HG03280 (cell line): ENCODE results near the gene PER2.

Source experiments
- ATAC-seq: cut with Tn5 transposase; IDR thresholded peaks from one replicate; pipeline ENCODE4 v1.9.1; 2021; ENCODE audit warnings: mild to moderate bottlenecking, moderate library complexity; ENCODE audit not compliant: unreplicated experiment

PER2 gene

DNA sequence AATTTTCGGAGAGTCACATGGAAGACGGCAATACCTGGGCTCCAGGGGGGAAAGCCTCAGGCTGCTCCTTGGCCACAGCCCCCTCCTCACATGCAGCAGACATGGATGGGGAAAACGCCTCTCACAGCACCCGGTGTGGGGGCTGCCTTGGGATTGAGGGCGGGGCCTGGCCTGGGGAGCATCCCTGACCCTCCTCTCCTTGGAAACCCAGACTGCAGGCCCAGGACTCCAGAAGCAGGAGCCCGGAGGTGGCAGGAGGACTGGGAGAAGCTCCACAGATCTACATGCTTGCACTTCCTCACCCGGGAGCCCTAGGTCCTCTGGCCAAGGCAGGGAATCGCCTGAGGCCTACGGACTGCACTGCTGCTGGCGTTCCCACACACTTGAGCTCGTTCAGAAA lies 36.4 kb downstream of the PER2 start:
- ATAC-seq: no peak

DNA sequence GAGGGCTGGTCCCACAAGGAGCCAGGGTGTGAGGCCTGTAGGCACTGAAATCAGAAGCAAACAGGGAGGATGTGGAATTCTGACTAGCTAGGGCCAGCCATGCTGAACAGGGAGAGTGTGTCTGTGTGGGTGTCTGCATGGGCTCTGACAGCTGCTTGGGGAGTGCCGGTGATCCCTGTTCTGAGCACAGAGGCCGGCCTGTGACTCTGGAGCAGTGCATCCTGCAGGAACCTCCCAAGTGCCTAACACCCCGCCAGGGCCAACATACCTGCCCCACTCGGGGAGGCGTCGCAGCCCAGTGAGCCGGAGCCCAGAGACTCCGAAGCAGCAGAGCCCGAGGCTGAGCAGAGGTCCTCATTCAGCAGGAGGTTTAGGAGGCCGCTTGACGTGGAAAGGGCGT lies 37.1 kb downstream of the PER2 start:
- ATAC-seq: no peak

DNA sequence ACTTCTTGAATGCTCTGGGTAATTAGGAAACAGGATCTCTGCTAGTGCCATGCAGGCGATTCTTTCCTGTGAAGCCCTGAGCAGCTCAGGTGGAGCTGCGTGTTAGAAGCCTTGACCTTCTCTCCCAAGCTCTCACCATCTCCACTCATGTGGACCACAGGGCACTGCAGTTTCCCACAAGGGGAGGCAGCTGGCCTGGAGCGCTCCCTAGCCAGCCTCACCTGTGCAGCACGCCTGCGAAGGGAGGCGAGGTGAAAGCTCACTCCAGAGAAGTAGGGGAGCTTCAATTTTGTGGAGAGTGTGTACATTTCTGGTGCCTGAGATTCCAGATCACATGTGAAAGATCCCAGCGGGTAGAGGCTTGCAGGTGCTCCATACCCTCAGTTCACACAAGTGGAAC lies 37.5 kb downstream of the PER2 start:
- ATAC-seq: no peak

DNA sequence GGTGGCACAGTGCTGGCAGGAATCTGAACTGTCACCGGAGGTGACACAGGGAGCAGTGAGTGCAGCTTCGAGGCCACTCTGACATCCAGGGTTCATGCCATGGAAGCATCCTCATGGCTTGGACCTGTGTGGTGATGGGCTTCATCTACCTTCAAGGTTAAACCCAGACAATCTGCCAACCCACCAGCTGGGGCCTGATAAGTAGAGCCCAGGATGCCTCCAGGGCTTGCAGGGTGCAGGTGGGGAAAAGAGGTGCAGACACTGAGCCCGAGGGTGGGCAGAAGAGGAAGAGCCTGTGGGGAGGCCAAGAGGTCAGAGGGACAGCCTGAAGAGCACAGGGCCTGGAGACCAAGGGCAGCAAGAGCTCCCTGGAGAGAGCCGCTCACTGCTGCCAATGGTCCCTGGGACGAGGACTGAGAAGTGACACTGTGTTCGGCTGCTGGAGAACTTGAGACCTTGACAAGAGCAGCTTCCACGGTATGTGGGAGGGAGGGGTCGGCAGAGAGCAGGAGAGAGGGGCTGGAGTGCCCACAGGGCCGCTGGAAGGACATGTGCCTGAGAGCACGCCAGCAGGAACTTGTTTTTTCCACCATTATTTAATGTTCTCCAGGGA lies 40.5 kb downstream of the PER2 start:
- no peak for ATAC-seq

DNA sequence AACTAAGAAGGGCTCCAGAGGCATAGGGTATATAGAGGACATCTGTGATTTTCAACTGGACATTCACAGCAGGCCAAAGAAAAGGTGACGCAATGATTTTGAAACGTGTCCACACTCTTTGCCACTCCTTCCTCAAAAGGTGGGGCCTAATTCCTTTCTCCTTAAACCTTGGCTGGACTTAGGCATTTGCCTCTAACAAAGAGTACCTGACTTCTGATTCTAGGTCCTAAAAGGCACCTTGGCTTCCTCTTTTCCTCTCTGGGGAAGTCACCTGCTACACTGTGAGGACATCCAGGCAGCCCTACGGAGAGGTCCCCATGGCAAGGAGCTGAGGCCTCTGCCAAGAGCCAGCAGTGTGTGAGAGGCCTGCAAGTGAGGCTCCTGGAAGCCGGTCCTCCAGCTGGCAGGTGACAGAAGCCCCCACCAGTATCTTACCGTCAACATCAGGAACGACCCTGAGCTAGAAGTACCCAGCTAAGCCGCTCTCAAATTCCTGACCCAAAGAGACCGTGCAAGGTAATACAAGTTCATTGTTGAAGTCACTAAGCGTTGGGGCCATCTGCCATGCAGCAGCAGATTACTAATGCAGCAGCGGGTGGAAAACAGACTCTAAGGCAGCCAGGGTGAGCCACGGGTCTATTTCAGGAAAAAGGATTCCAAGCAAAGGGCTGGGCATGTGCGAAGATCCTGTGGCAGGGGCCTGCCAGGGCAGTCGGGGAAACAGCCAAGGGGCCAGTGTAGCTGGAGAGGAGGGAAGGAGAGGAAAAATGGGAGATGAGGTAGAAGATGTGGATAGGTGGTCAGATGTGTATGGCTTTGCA lies 41.2 kb downstream of the PER2 start:
- no peak for ATAC-seq

DNA sequence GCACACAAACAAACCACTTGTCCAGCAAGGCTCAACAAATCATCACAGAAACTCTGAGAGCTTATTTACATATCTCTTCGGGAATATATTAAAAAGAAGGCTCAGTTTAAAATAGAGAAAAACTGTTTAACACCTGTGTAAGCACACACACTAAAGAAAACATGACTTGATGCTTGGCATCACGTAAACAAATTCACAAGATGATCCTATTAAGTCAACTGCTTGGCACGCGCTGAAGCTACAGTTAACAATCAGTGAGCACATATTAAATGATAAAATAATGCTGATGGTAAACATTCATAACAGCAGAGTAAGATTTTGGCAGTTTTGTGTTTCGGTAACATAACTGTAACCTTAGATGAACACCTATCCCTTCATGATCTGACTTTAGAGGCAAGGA lies 44.3 kb downstream of the PER2 start:
- ATAC-seq: no peak

DNA sequence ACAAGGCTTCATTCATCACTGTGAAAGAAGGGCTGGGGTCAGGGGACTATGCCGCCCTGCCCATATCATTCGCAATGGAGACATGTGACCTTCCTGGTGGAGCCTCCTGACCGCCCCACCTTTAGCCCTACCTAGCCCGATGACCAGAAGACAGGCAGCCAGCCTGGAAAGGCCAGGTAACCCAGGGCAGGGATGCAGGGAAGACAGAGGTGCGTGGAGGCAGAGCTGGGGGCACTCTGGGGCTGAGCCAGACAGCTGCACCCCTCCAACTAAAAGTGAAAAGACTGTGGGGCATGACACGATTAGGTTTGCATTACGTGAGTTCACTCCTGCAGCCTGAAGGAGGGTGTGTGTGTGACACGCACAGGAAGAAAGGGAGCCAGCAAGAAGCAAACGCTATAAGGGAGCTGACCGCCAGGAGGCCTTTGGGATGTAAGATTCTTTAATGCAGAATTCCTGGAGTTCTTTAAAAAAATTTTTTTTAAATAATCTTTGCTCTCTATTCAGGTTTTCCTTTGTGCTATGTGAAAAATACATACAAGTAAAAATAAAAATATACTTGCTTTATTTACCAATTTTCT lies 44.8 kb downstream of the PER2 start:
- no peak for ATAC-seq

DNA sequence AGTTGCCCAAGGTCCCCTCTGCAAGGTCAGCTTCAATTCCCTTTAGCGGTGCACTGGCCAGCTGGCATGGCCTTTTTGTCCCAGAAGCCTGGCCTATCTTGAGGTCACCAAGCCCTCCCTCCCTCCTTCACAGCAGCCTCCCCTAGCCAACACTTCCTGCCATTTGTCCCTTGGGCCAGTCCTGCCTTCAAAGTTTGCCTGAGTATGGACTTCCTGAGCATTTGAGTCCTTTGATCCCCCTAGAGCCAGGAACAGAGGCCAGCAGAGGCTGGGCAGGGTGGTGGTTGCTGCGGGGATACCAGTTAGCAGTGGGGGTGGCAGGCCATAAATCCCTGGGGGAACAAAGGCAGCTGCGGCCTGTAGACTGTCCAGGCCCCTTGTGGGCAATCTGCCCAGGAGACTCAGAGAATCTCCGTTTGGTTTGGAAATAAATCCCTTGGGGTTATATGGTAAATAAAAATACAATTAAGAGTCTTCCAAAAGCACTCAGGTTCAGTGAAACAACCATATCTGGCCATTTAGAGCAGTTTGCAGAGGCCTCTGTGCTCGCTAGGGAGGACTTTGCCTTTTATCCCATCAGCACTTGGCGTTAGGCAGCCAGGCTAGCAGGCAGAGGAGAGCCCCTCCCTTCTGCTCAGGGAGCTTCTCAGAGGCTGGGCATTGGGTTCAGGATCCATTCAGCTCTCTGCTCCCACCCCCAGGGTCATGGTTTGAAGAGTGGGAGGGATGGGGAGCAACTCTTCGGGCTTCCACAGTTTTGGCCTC lies 45.5 kb downstream of the PER2 start:
- ATAC-seq: no peak

DNA sequence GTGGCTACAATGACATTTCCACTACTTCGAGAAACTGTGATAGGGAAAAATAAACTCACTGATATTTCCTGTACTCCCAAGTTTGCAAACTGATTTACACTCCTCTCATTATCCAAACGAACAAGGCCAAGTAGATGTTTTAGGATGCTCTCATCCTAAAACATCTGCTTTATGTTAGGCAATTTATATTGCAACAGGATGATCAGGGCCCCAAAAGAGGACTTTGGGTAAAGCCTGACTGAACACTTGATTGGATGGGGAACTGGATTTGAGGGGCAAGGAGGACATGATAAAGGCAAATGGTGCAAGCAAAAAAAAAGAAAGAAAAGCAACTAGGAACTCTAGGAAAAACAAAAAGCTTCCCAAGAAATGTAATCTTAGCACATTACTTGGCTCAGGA lies 46.4 kb downstream of the PER2 start:
- ATAC-seq: no peak

DNA sequence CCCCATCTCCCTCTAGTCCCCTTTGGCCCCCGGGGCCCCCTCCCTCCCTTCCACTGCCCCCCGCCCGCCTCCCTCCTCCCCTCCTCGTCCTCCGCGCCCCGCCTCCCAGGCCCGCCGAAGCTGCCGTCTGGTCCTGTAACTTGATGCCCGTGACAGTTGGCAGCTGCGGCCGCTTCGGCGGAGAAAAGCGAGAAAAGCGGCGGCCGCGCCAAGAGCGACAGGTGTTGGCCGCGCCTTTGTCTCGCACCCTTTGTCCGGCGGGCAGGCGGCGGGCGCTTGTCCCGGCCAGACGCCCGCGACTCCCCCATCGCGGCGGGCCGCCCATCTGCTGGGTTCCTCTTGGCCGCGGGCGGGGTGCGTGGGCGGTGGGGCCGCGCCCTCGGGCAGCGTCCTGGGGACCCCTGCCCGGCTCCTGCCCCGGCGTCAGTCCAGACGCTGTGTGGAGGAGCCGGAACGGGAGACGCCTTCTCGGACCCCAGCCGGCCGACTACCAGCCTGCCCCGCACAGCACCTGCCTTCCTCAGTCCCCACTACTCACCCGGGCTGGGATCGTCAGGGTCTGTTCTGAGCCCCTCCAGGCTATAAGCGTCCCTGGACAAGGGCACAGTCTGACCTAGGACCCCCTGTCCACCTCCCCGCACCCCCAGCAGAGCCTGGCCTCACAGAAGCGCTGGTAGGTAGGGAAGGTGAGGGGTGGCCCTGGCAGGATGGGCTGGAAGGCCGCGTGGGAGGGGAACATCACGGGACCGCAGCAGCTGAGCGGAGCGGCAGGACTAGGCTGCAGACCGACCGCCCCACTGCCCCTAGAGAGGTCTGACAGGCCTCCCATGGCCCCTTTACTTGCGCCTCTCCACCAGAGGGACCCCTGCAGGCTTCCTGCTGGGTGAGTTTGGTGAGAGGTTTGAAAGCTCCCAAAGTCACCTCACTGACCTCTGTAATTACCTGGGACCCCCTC lies 47.4 kb downstream of the PER2 start:
- ATAC-seq: no peak

DNA sequence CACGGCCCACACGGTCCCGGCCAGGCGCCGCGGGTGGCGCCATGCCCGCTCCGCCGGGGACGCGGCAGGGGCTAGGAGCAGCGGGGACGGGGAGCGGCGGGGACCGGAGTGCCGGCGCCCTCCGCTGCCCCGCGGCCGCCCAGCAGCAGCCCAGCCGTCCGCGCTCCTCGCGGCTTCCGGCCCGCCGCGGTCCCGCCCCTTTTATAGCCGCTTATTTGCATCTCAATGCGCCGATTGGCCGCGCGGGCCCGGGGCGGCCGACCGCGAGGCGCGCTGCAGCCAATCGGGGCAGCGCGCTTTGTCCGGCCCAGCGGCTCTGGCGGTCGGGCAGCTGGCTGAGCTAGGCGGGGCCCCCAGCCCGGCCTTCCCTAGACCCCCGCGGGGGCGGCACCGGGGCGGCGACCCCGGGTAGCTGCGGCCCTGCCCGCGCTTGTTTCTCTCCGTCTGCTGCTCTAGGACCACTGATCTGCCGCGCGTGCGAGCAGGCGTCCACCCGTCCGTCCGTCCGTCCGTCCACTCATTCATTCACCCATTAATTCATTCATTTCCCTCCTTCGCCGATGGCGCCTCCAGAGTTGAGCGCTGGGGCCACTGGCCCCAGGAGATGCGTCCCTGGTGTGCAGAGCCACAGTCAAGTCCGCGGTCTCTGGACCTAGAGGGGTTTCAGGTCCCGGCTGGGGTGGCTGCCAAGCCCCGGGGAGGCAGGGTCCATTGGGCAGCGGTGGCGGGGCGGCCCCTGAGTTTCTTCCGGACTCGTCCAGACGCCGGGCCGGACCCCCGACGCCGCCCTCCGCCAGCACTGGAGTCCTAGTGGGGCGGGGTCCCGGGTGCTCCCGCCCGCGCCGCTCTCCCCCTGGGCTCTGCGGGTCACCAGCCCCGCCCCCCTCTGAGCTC lies 48.3 kb downstream of the PER2 start, which contains the start of gene HES6:
TSS of gene HES6 (minus strand) at position 176 of the 894 bp plus-strand sequence. CDS start at position 43, 133 bp downstream.
- ATAC-seq: peak; percentile 87

DNA sequence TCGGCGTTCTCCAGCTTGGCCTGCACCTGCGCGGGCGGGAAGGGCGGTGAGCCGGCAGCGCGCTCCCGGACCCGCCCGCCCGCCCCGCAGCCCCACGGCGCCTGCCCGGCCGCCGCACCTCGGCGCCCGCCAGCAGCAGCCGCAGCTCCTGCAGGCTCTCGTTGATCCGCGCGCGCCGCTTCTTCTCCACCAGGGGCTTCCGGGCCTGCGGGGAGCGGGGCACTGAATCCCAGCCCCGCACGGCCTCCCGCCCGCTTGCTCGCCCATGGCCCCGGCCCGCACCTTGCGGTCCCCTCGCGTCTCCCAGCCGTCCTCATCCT lies 48.9 kb downstream of the PER2 start:
- peak; percentile 12 for ATAC-seq

DNA sequence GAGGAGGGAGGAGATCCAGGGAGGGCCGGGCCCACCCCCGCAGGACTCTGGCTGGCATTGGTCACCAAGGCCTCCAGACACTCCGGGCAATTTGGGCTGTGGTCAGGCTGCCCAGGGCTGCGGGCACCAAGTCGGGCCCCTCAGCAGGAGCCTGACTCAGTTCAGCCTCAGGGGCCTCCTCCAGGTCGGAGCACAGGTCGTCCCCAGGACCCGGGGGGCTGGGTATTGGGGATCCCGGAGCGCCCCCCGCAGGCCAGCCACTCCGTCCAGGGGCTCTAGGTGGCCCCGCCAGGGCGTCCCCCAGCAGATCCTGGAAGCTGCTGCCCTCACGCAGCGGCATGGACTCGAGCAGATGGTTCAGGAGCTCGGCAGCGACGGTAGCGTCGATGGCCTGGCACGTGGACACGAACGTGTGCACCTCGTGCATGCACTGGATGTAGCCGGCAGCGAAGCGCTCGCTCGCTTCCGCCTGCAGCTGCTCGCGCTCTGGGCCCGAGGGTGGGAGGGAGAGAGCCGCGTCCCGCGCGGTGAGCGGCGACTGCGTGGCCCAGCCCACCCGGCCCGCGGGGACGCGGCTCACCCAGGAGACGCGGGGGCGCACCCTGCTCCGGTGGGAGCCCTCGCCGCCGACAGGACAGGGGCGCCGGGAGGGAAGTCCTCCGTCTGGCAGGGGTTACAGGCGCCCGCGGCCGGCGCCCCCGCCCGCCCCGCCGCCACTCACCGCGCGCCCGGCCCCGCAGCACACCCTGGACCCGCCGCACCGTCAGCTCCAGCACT lies 49.5 kb downstream of the PER2 start:
- ATAC-seq: peak; percentile 8

DNA sequence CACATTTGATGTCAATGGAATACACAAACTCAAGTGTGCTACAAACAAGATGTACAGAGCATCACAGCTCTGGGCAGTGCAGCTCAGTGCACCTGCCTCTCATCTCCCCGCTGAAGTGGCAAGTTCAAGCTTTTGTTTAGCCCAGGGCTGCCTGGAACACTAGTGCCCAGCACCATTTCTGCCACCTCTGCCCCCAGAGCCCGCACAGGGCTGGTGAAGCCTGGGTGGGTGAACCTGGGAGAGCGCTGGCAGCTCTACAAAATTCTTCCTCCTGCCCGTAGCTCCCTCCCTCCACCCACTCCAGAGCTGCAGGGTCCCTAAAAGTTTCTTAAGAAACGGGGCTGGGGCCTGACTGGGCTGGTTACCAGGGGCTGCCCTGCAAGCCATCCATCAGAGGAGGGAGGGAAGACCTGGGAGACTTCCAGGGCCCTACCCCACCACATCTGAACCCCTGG lies 50.1 kb downstream of the PER2 start:
- ATAC-seq: no peak

DNA sequence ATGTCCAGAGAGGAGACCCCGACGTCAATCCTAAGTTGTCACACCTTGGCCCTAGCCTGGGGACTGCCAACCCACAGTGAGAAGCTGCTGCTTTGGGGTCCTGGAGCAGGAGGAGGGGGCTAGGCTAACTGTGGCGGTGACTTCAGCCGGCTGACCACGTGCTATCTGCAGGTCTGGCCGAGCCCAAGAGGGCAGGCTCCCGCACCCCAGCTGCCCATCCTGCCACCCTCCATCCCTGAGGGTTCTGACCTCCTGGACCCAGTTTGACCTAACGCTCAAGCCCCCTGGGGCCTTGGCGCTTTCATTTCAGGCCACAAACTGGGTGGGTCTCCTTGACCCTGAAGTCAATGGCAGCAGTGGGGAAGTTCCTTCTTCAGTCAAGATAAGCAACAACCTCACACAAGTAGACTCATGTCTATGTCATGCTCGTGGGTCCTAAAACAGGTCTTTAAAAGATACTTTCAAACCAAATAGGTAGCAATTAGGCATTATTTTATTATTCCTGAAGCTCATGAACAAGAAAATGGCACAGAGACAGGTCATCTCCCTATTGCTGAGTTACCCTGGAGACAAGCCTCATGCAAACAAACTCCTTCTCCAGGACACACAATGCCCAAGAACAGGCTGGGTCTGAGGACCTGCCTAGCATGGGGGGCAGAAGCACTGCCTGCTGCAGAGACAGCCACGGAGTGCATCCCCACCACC lies 50.8 kb downstream of the PER2 start:
- ATAC-seq: no peak

DNA sequence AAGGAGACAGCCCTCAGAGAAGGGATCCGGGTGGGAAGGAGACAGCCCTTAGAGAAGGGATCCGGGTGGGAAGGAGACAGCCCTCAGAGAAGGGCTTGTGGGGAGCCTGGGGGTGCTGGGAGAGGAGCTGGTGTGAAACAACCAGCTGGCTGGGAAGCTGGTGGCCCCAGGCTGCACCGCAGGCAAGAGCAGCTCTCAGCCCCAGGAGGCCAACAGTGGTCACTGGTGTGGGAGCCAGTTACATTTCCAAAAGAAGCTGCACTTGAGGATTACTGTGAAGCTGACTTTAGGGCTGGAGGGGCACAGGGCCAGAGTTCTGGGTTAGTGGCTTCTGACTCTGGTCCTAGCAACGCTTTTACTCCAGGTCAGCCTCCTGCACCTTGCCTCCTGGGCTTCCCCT lies 51.8 kb downstream of the PER2 start:
- ATAC-seq: no peak

DNA sequence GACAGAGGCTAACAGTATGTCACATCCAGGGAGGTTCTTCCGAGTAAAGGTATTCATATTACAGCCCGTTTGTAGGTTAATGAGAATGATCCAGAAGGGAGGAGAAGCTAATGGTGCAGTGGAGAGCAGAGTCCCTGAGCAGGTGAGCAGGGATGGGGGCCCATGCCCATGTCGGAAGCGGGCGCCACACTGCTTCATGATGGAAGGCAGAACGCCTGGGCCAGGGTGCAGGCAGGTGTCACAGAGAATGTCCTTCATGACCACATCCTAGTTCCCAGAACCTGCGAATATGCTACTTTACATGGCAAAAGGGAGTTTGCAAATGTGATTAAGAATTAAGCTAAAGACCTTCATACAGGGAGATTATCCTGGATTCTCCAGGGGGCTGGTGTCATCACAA lies 52.6 kb downstream of the PER2 start:
- ATAC-seq: no peak

DNA sequence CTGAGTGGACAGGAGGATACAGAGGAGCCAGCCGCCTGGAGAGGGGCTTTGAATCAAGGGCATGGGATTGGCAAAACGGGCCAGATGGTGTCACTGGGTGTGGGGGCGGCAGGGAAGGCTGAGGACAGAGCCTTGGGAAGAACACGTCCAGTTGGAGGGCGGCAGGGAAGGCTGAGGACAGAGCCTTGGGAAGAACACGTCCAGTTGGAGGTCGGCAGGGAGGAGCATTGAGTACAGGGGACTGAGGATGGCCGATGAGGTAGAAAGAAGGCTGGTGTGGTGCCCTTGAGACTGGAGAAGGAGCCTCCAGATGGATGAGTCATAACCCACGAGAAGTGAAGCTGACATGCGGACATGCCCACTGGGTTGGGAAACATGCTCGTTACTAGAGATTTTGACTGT lies 53.1 kb downstream of the PER2 start:
- ATAC-seq: no peak
